SK-N-SH treated with all-trans-retinoic acid at 6 μM for 48 hours (cell line): ENCODE results near the gene PPP2R1A.

Source experiments
- PPARA ChIP-seq: fragments of 250-450 bp; sonication (Bioruptor Pico); IDR thresholded peaks from 2 replicates; pipeline ENCODE4 v1.5.0; 2020; ENCODE audit warnings: mild to moderate bottlenecking, borderline replicate concordance
- RARB ChIP-seq: fragments of 250-450 bp; sonication (Bioruptor Pico); IDR thresholded peaks from 2 replicates; pipeline ENCODE4 v1.8.0; 2021; ENCODE audit warnings: mild to moderate bottlenecking, moderate library complexity
- SNAI2 ChIP-seq: fragments of 250-450 bp; sonication (Bioruptor Pico); IDR thresholded peaks from 2 replicates; pipeline ENCODE4 v1.5.0; 2020; ENCODE audit warnings: mild to moderate bottlenecking, moderate library complexity

DNA sequence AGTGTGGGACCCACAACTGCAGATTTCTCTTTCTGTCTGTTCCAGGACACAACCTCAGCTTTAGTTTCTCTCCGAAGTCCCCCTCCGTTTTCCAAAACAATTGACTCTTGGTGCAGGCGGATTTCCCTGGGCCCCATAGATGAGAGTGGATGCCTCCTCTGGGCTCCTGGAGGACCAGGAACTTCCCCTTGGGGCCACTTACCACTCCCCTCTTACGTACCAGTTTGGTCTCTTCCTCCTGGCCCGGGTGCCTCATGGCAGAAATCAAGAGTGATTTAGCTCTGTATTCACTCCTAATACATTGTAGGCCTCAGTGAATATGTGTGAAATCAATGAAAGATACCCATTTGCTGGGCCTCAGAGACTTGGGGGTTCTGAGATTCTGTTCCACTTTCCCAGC lies 34.4 kb downstream of the PPP2R1A start:
- no peak for TF ChIP-seq PPARA (CRISPR knock-in tag)
- no peak for TF ChIP-seq RARB (CRISPR knock-in tag)
- TF ChIP-seq SNAI2 (CRISPR knock-in tag) = no peak
